GM21825 (cell line): ENCODE data around the gene CCBE1.

ENCODE experiments used
- ATAC-seq: cut with Tn5 transposase; IDR thresholded peaks from one replicate; pipeline ENCODE4 v1.9.1; 2021; ENCODE audit warnings: mild to moderate bottlenecking, moderate library complexity; ENCODE audit not compliant: unreplicated experiment

CCBE1 gene

DNA sequence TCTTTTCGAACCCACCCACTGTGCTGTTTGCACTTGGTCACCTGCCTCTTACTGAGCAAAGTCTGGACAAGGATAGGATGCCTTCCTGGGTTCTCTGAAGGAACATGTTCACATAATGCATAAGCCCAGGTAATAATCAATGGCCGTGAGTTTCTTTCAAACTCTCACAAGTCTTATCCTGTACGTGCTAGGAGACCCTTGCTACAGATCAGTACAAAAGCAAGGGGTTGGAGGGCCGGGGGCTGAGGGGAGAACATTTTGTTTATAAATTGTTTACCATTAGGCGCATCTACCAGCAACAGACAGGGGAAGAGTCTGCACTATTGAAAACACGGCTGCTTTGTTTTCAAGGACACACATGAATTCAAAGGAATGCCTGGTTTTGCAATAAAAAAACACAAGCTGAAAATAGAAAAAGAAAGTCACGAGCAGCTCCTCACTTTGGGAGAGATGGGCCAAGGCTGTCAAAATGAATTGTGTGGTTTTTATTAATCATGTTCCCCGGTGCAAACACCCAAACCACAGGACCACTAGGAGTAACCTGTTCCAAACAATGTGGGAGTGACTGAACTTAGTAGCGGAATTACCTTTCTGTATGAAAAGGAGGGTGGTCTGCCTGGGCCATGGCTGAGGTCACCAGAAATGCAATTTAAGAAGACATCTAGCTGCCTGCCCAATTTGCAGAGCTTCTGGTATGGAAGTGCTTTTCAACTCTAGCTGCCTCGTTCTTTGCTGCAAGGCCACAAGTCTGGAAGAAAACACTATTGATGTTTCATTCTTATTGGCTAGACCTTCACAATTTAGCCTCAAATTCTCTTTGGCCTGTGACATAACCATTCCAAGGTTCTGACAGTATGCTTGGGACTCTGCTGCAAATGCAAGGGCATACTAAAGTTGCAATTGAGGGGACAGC is 73.5 kb downstream of the CCBE1 start:
- no peak for ATAC-seq

DNA sequence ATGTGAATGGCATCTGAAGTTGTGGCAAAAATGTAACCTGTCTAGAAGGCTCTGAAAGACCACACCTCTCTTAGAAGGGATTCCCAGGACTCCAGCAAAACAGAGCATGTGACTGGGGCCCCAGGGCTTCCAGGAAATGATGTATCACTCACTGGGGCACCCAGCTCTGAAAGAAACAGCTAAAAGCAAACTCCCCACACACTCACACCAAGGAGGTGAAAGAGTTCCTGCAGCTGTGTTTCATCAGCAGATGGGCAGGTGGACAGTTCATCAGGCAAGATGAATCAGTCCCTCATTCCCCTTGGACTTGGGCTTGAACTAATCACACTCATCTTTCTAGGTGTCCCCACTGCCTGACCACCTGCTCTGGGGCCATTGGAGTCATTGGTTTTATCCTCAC is 76.2 kb downstream of the CCBE1 start:
- no peak for ATAC-seq

DNA sequence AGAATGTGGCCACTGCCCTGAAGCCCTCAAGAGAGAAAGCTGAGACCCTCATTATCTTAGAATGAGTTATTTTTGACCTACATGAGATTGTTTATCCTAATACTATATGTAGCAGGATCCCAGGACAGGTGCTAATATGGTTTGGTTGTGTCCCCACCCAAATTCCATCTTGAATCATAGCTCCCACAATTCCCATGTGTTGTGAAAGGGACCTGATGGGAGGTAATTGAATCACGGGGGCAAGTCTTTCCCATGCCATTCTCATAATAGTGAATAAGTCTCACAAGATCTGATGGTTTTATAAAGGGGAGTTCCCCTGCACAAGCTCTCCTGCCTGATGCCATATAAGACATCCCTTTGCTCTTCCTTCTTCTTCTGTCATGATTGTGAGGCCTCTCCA is 76.8 kb downstream of the CCBE1 start:
- no peak for ATAC-seq

GRCh38 chr18:59619816-59620215 is 77.4 kb downstream of the CCBE1 start:
- no peak for ATAC-seq

DNA sequence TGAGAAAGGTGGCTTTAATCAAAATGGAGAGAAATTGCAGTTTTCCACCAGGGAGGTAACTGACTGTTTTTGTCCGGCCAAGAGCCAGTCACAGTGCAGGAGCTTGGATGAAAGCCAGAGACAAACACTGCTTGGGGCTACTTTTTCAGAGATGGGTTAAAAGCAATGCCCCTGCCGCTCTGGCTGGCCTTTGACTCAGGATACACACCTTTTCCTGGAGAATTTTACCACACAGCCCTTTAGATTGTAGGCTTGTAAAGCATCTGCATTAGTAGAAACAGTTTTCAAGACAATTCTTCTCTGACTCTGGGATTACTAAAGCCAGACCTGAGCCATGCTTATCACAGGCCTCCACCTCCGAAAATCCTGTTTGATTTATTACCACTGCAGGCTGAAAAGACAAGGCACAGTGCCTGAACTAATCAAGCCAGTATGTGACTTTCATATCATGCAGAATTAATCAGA is 79.7 kb downstream of the CCBE1 start:
- no peak for ATAC-seq

DNA sequence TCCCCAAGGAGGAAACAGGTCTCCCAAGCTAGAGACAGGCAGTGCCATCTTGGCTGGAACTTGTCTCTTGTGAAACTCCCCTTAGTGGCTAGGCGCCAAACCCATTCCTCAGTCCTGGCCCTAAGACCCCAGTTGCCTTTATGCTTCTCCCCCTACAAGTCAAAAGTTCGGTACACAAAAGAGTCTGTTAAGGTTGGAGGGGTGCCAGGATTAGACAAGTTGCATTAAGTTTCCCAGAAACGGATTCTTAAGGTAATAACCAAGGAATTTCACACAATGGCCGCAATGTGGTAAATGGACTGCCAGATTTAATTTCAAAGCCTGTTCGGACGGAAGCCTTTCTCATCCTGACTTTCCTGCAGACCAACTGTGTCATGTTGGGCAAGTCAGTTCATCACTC is 80.7 kb downstream of the CCBE1 start:
- no peak for ATAC-seq

DNA sequence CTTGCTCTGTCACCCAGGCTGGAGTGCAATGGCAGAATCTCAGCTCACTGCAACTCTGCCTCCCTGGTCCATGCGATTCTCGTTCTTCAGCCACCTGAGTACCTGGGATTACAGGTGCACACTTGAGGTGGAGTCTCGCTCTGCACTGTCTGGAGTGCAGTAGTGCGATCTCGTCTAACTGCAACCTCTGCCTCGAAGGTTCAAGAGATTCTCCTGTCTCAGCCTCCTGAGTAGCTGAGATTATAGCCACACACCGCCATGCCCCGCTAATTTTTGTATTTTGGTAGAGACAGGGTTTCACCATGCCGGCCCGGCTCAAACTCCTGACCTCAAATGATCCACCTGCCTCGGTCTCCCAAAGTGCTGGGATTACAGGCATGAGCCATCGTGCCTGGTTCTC is 83.3 kb downstream of the CCBE1 start:
- no peak for ATAC-seq

GRCh38 chr18:59612381-59612780 is 84.8 kb downstream of the CCBE1 start:
- no peak for ATAC-seq

- no peak for ATAC-seq
Measured at GRCh38 chr18:59610546-59611140, 86.6 kb downstream of the CCBE1 start.

DNA sequence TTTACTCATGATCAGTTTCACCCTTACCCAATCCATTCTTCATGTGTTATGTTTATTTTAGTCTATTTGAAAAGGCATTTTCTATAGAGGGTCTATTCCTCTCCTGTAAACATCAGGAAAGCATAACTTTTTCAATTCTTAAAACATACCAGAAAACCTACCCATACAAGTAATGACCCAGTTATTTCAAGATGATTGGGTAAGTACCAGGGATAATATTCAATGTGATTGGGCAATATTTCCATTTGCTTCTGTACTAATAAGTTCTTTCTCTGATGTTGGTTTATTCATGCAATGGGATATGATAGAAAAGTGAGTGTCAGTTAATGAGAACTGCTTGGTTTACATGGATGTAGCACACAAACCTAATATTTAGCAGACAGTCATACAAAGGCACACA is 87.6 kb downstream of the CCBE1 start:
- no peak for ATAC-seq

DNA sequence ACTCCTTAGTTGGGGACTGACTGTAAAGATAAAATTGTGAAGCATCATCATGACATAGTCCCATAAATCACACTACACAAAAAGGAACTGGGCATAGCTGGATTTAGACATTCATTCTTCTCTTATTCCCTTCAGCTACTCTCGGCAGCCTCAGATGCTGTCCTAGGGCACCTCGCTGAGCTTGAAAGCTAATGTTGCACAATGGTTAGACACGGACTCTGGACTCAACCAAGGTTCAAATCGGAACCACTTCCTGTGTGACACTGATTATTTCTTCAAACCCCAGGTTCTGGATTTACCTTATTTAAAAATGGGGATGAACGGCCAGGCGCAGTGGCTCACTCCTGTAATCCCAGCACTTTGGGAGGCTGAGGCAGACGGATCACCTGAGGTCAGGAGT is 89.8 kb downstream of the CCBE1 start:
- ATAC-seq: no peak

GRCh38 chr18:59607078-59607379 is 90.2 kb downstream of the CCBE1 start:
- no peak for ATAC-seq

- ATAC-seq: no peak
Measured at GRCh38 chr18:59606193-59607077, 90.8 kb downstream of the CCBE1 start.

DNA sequence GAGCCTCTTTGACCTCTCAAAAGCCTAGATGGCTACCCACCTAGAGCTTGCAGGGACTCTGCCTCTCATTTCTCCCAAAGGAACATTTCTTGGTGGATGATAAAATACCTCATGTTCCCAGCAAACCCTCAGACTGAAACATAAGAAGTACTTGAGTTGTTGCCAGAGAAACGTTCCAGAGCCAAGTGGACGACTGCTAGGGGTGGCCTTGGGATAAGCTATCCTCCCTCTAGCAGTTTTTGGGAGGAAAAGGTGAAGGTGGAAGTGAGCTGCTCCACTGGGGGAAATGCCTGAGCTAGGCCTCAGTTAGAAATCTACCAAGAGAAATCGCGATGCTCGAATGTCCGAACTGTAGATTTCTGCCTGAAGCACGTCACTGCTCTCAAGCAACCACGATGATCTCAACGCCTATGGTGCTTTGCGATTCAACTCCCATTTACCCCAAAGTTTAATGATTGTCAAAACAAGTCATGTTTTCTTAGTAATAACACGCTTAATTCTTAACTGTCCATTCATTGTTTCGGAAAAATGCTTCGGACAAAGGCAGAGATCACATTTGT is 91.5 kb downstream of the CCBE1 start:
- ATAC-seq: no peak

DNA sequence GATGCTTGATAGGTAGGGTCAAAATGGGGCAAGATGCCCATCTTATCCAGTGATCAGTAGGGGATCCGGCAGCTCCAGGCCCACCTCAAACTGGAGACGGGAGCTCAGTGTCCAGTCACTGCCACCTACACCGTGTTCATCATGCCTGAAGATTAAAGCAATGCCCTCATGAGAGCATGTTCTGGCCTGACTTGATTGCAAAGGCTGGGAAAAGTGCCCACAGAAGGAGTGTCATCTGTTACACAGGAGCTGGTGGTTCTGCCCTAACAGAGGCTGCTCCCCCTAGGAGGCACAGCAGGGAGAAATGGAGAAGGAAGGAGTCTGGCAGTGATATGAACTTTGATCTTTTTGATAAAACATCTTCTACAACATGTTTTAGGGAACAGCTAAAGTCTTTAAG is 92.3 kb downstream of the CCBE1 start:
- no peak for ATAC-seq

GRCh38 chr18:59597049-59597448 is 100.2 kb downstream of the CCBE1 start:
- ATAC-seq: no peak

GRCh38 chr18:59593291-59593717 is 103.9 kb downstream of the CCBE1 start:
- ATAC-seq: no peak

DNA sequence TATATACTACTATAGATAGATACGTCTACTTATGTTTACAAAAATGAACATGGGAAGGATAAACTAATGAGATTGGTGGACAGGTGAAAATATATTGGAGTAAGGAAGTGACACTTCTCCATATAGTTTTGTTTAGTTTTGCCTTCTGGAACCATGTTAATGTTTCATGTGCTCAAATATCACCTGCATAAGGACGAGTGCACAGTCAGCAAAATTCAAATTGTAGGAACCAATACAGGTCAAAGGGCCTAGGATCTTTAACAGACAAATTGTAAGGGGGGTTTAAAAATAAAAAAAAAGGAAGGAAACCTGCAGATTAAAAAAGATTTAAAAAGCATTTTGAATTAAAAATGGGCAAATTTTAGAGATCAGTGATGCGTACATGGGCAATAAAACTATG is 104.6 kb downstream of the CCBE1 start:
- ATAC-seq: no peak

GRCh38 chr18:59582395-59582794 is 114.8 kb downstream of the CCBE1 start:
- ATAC-seq: no peak

- no peak for ATAC-seq
Measured at GRCh38 chr18:59579509-59579908, 117.7 kb downstream of the CCBE1 start.

DNA sequence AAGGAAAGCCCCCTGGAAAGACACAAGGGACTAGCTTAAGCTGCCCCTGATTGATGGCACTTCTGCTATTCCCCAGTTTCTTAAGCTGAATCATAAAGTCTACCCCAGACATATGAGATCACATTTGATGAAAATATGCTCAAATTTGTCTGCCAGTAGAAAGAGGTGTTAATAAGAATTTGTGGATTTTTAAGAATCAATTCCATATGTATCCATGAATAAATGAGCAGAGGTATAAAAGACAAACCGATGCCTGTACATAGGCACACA is 119.9 kb downstream of the CCBE1 start:
- no peak for ATAC-seq
